ENCODE data around the gene TYROBP. TPM values are rescaled to one million over a fixed set of nuclear protein-coding genes. Genes with fewer than 3 reads are reported as not detected.

Gene TYROBP
- total and polyA plus RNA-seq, 4 donors: 17.0 to 1,276 (median 417) TPM

- DNase-seq (peak; percentile 48 to 67 (median 56)), ATAC-seq (ENCODE audit: insufficient read depth, low FRiP score) (no peak)
- Histone ChIP-seq H3K9me3 (ENCODE audit: control insufficient read depth in 4 of 4, insufficient read depth in 3 of 4, low read length in 3 of 4) (no peaks in the 10 kb centered on the region), H3K27me3 (ENCODE audit: control insufficient read depth in 3 of 3, insufficient read depth in 3 of 3, low read length in 2 of 3) (no peaks in the 10 kb centered on the region), H3K27ac (ENCODE audit: low read depth in 1 of 2, low read length in 1 of 2) (no peak overlapping the region), H3K9ac (ENCODE audit: insufficient read depth in 1 of 2, low read length in 2 of 2) (no peak overlapping the region), H3K36me3 (ENCODE audit: control insufficient read depth in 4 of 4, insufficient read depth in 4 of 4, low read length in 4 of 4) (no peaks in the 10 kb centered on the region), H3K4me1 (ENCODE audit: control insufficient read depth in 5 of 5, insufficient read depth in 5 of 5, low read length in 5 of 5) (peaks cover 0 to 16% (median 0%) of the 10 kb centered on the region in 5 donors), H3K4me3 (no peak overlapping the region)
- WGBS, 2 donors: 2 to 3% methylated on average over 49 to 51 of the region's 51 CpGs
- no peak for TF ChIP-seq CTCF (IDR thresholded peaks at IDR 0.05; ENCODE audit: control extremely low read depth, extremely low read depth)
Observed at GRCh38 chr19:35869327-35870123, 38.6 kb downstream of the TYROBP start.

- Histone ChIP-seq H3K9me3 (ENCODE audit: control insufficient read depth in 4 of 4, insufficient read depth in 3 of 4, low read length in 3 of 4) (no peaks in the 10 kb centered on the region), H3K4me1 (ENCODE audit: control insufficient read depth in 5 of 5, insufficient read depth in 5 of 5, low read length in 5 of 5) (peaks cover 0 to 16% (median 0%) of the 10 kb centered on the region in 5 donors), H3K27ac (ENCODE audit: low read depth in 1 of 2, low read length in 1 of 2) (no peak overlapping the region), H3K9ac (ENCODE audit: insufficient read depth in 1 of 2, low read length in 2 of 2) (no peak overlapping the region), H3K27me3 (ENCODE audit: control insufficient read depth in 3 of 3, insufficient read depth in 3 of 3, low read length in 2 of 3) (no peaks in the 10 kb centered on the region), H3K36me3 (ENCODE audit: control insufficient read depth in 4 of 4, insufficient read depth in 4 of 4, low read length in 4 of 4) (no peaks in the 10 kb centered on the region), H3K4me3 (no peak overlapping the region)
- 4% methylated on average over 10 to 15 of the region's 15 CpGs for WGBS, 2 donors
- ATAC-seq (ENCODE audit: insufficient read depth, low FRiP score) (no peak), DNase-seq (peak in 1 of 3 donors; percentile 4)
- no peak for TF ChIP-seq CTCF (IDR thresholded peaks at IDR 0.05; ENCODE audit: control extremely low read depth, extremely low read depth)
Observed at GRCh38 chr19:35868823-35869326, 39.2 kb downstream of the TYROBP start.

GRCh38 chr19:35868172-35868822 lies 39.8 kb downstream of the TYROBP start, which contains the start of gene APLP1:
APLP1 (plus strand) TSS chr19:35868574; CDS start chr19:35868637, 63 bp downstream.
- Histone ChIP-seq H3K36me3 (ENCODE audit: control insufficient read depth in 4 of 4, insufficient read depth in 4 of 4, low read length in 4 of 4) (no peaks in the 10 kb centered on the region), H3K9me3 (ENCODE audit: control insufficient read depth in 4 of 4, insufficient read depth in 3 of 4, low read length in 3 of 4) (no peaks in the 10 kb centered on the region), H3K9ac (ENCODE audit: insufficient read depth in 1 of 2, low read length in 2 of 2) (no peak within 1 kb of the TSS), H3K27me3 (ENCODE audit: control insufficient read depth in 3 of 3, insufficient read depth in 3 of 3, low read length in 2 of 3) (no peaks in the 10 kb centered on the region), H3K4me1 (ENCODE audit: control insufficient read depth in 5 of 5, insufficient read depth in 5 of 5, low read length in 5 of 5) (peaks cover 0 to 16% (median 0%) of the 10 kb centered on the region in 5 donors), H3K27ac (ENCODE audit: low read depth in 1 of 2, low read length in 1 of 2) (no peak within 1 kb of the TSS), H3K4me3 (peak within 1 kb of the TSS; percentile 33)
- ATAC-seq (ENCODE audit: insufficient read depth, low FRiP score) (peak; percentile 80), DNase-seq (peak; percentile 60 to 73 (median 69))
- 2 to 4% methylated on average over 35 to 60 of the region's 60 CpGs for WGBS, 2 donors
- no peak for TF ChIP-seq CTCF (IDR thresholded peaks at IDR 0.05; ENCODE audit: control extremely low read depth, extremely low read depth)
